Type B pancreatic cell (in vitro differentiated cells): Measurements from ENCODE around the gene FGD3. TPM values are rescaled to one million over a fixed set of nuclear protein-coding genes. Genes with fewer than 3 reads are reported as not detected.

Experiments used
- DNase-seq: peaks from one replicate; pipeline ENCODE4 v3.0.0; 2021; ENCODE audit warnings: mixed read lengths; ENCODE audit not compliant: unreplicated experiment; ENCODE audit errors: extremely low spot score
- H3K27ac Mint-ChIP-seq: 2 replicates; pipeline ENCODE4 v1.8.0; 2021; ENCODE audit warnings: mild to moderate bottlenecking, mixed read lengths
- H3K27me3 Mint-ChIP-seq: 2 replicates; pipeline ENCODE4 v1.8.0; 2021; ENCODE audit warnings: mixed read lengths
- H3K36me3 Mint-ChIP-seq: 2 replicates; pipeline ENCODE4 v1.8.0; 2021; ENCODE audit warnings: mixed read lengths
- H3K4me1 Mint-ChIP-seq: one replicate; pipeline ENCODE4 v1.8.0; 2021; ENCODE audit warnings: mixed read lengths; ENCODE audit not compliant: unreplicated experiment
- H3K4me3 Mint-ChIP-seq: 2 replicates; pipeline ENCODE4 v1.8.0; 2021; ENCODE audit warnings: mild to moderate bottlenecking, mixed read lengths
- H3K9me3 Mint-ChIP-seq: 2 replicates; pipeline ENCODE4 v1.8.0; 2021; ENCODE audit warnings: mixed read lengths
- CTCF ChIP-seq: fragments of 200-600 bp; sonication (generic); conservative IDR thresholded peaks from 2 replicates; pipeline ENCODE4 v1.5.0; 2021; ENCODE audit warnings: antibody characterized with exemption, mild to moderate bottlenecking
- total RNA-seq: library from RNA; stranded (reverse); gene quantifications from 2 replicates; pipeline ENCODE4 v1.2.1, GENCODE V29; 2021; ENCODE audit warnings: low replicate concordance

The FGD3 gene
- total RNA-seq, 1 donor from 2014 or later: 5.5 TPM

DNA sequence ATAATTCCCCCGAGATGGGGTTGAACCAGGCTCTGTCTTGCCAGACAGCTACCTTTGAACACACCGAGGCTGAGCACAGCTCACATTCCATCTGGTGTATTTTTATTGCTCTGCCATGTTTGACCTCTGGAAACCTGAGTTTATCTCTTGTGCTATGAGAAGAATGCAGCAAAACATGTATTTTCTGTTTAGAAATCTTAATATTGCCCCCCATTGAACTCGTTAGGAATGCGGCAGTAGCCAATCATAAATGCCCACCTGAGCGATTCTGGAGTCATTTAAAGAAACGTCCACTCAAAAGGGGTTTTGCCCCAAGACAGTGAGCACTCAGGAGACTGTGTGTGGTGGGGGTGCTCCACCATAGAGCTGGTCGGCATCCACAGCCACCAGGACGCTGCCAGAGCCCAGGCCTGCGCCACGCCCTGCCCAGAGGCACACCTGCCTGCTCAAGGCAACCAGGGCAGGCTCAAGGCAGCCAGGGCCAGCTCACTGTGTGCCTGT lies 26.9 kb downstream of the FGD3 start:
- Mint-ChIP-seq H3K4me3 (peak overlapping the region; percentile 78), H3K36me3 (peaks cover 4% of the 10 kb centered on the region), H3K9me3 (peaks cover 9% of the 10 kb centered on the region), H3K27me3 (no peaks in the 10 kb centered on the region), H3K27ac (peak overlapping the region; percentile 100), H3K4me1 (peaks cover 26% of the 10 kb centered on the region)
- no peak for DNase-seq
- TF ChIP-seq CTCF: no peak

- H3K9me3 Mint-ChIP-seq: peaks cover 9% of the 10 kb centered on the region
- peak overlapping the region; percentile 100 for H3K27ac Mint-ChIP-seq
- peaks cover 24% of the 10 kb centered on the region for H3K4me1 Mint-ChIP-seq
- H3K4me3 Mint-ChIP-seq: peak overlapping the region; percentile 78
- no peaks in the 10 kb centered on the region for H3K27me3 Mint-ChIP-seq
- peaks cover 4% of the 10 kb centered on the region for H3K36me3 Mint-ChIP-seq
- no peak for TF ChIP-seq CTCF
- DNase-seq: no peak
Observed at GRCh38 chr9:92974761-92975755, 27.7 kb downstream of the FGD3 start.

- no peak for DNase-seq
- Mint-ChIP-seq H3K4me1 (peaks cover 20% of the 10 kb centered on the region), H3K4me3 (no peak overlapping the region), H3K27ac (no peak overlapping the region), H3K36me3 (peaks cover 4% of the 10 kb centered on the region), H3K9me3 (peaks cover 9% of the 10 kb centered on the region), H3K27me3 (no peaks in the 10 kb centered on the region)
- TF ChIP-seq CTCF: no peak
Observed at GRCh38 chr9:92976431-92976830, 29.1 kb downstream of the FGD3 start.

DNA sequence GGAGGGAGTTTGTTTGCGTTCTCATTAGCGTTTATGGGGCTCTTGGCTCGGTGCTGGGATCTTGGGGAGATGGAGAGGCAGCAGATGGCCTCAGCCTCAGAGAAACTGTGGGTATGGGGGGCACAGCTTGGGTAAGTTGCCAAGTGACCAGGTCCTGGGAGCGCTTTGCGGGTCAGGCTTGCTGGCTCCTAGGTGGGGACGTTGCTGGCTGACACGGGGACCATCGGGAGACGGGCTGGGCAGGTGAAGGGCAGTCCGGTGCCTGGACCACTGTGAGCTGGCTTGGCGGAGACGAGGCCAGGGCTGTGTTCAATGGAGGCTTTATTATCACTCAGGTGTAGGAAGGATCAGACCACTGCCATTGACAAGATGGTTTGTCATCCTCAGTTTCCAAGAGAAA lies 30.0 kb downstream of the FGD3 start:
- TF ChIP-seq CTCF: no peak
- peaks cover 9% of the 10 kb centered on the region for H3K9me3 Mint-ChIP-seq
- H3K4me1 Mint-ChIP-seq: peaks cover 20% of the 10 kb centered on the region
- no peak for DNase-seq
- H3K36me3 Mint-ChIP-seq: peaks cover 4% of the 10 kb centered on the region
- H3K27ac Mint-ChIP-seq: peak overlapping the region; percentile 22
- no peaks in the 10 kb centered on the region for H3K27me3 Mint-ChIP-seq
- no peak overlapping the region for H3K4me3 Mint-ChIP-seq

- no peak for DNase-seq
- Mint-ChIP-seq H3K4me1 (peaks cover 19% of the 10 kb centered on the region), H3K27ac (no peak overlapping the region), H3K9me3 (peaks cover 9% of the 10 kb centered on the region), H3K36me3 (peaks cover 4% of the 10 kb centered on the region), H3K4me3 (no peak overlapping the region), H3K27me3 (no peaks in the 10 kb centered on the region)
- no peak for TF ChIP-seq CTCF
Observed at GRCh38 chr9:92978345-92978875, 31.1 kb downstream of the FGD3 start.
